Kidney epithelial cell (primary cell): ENCODE results near the gene SEC61G. TPM values are rescaled to one million over a fixed set of nuclear protein-coding genes. Genes with fewer than 3 reads are reported as not detected.

Experiments used
- DNase-seq: peaks from one replicate; pipeline ENCODE4 v3.0.0-alpha.2; 2010; ENCODE audit warnings: low read depth
- H3K27me3 ChIP-seq: 2 replicates; pipeline ENCODE4 v1.6.0; 2011; ENCODE audit warnings: low read length; ENCODE audit not compliant: control insufficient read depth, insufficient read depth
- H3K36me3 ChIP-seq: 2 replicates; pipeline ENCODE4 v1.5.1; 2011; ENCODE audit warnings: low read length; ENCODE audit not compliant: control insufficient read depth, insufficient read depth
- H3K4me3 ChIP-seq: 2 replicates; pipeline ENCODE4 v1.5.1; 2011; ENCODE audit warnings: low read depth, mild to moderate bottlenecking, control low read depth, low read length
- total RNA-seq: library from RNA; depleted of rRNA; stranded (reverse); fragments of >200 nt; gene quantifications from 2 replicates; pipeline ENCODE4 v1.2.3, GENCODE V29; 2015
- TF ChIP-seq, protein P1 (sequence below): IDR thresholded peaks from 2 replicates; pipeline ENCODE4 v1.5.1; 2011; ENCODE audit warnings: mild to moderate bottlenecking, moderate library complexity, low read length, control low read depth, inconsistent platforms; ENCODE audit not compliant: insufficient read depth, poor library complexity, severe bottlenecking

The SEC61G gene
- total RNA-seq, 1 donor from 2014 or later, result 563 TPM

DNA sequence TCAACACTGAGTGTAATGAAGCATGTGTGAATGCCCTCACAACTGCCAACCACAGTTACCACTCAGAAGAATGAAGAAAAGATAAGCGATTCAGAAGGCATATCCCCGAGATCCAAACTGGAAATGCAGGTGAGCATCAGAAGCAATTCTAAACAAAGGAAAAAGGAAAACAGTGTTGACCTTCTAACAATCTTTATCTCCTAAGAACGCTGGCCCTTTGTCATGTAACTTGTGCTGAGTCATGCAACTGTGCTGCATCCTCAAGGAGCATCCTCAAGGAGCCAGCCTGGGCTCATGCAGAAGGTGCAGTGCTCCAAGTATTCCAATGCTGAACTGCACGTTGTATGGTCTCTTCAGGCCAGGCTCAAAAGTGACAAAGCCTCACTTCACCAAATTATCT lies 30.6 kb downstream of the SEC61G start:
- no peak overlapping the region for H3K4me3 ChIP-seq
- H3K27me3 ChIP-seq, result no peaks in the 10 kb centered on the region
- DNase-seq, result no peak
- H3K36me3 ChIP-seq, result no peaks in the 10 kb centered on the region
- TF ChIP-seq, protein P1, sequence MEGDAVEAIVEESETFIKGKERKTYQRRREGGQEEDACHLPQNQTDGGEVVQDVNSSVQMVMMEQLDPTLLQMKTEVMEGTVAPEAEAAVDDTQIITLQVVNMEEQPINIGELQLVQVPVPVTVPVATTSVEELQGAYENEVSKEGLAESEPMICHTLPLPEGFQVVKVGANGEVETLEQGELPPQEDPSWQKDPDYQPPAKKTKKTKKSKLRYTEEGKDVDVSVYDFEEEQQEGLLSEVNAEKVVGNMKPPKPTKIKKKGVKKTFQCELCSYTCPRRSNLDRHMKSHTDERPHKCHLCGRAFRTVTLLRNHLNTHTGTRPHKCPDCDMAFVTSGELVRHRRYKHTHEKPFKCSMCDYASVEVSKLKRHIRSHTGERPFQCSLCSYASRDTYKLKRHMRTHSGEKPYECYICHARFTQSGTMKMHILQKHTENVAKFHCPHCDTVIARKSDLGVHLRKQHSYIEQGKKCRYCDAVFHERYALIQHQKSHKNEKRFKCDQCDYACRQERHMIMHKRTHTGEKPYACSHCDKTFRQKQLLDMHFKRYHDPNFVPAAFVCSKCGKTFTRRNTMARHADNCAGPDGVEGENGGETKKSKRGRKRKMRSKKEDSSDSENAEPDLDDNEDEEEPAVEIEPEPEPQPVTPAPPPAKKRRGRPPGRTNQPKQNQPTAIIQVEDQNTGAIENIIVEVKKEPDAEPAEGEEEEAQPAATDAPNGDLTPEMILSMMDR, result no peak

DNA sequence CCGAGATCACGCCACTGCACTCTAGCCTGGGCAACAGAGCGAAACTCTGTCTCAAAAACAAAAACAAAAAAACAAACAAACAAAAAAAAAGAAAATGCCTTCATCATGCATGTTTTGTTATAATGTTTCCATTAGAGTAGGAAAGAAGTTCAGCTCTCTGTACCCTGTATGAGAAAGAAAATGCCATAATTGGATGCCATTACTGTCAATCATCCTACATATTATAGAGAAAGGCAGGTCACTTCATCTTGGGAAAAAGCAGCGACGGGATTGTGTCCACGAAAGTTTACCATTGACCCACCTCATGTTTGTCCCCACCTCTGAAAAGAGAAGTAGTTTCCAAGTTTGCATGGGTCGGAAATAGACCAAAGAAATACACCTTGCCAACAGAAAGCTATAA lies 33.8 kb downstream of the SEC61G start:
- Histone ChIP-seq H3K36me3 (no peaks in the 10 kb centered on the region), H3K4me3 (no peak overlapping the region), H3K27me3 (peaks cover 2% of the 10 kb centered on the region)
- DNase-seq, result no peak
- TF ChIP-seq, protein P1, result no peak

DNA sequence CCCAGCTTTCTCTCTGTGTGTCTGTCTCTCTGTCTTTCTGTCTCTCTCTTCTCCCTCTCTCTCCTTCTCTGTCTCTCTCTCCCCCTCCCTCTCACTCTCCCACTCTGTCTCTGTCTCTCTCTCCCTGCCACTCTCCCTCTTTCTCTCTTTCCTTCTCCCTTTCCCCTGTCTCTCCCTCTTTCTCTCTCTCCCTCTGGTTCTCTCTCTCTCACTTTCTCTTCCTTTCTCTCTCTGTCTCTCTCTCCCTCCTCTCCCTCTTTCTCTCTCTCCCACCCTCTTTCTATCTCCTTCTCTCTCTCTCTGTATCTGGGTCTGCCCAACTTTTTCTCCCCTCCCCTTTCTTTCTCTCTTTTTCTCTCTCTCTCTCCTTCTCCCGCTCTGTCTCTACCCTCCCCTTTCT lies 36.5 kb downstream of the SEC61G start:
- H3K4me3 ChIP-seq, result no peak overlapping the region
- no peaks in the 10 kb centered on the region for H3K36me3 ChIP-seq
- peaks cover 2% of the 10 kb centered on the region for H3K27me3 ChIP-seq
- no peak for DNase-seq
- TF ChIP-seq, protein P1, result no peak

DNA sequence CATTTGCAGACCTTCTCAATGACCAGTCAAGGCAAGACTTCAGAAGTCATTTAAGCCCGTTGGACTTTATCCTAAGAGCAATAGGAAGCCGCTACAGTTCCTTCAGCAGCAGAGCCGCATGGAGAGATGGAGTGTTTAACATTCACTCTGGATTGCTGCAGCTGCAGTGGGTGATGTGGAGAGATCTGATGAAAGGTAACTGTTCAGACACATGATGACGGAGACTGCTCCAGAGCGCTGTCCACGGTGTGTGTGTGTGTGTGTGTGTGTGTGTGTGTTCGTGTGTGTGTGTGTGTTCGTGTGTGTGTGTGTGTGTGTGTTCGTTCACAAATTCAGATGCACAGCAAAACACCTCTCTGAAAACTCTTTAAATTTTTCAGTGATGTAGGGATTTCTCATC lies 37.0 kb downstream of the SEC61G start:
- H3K27me3 ChIP-seq, result peaks cover 2% of the 10 kb centered on the region
- H3K4me3 ChIP-seq, result no peak overlapping the region
- no peaks in the 10 kb centered on the region for H3K36me3 ChIP-seq
- DNase-seq, result no peak
- TF ChIP-seq, protein P1, result no peak

DNA sequence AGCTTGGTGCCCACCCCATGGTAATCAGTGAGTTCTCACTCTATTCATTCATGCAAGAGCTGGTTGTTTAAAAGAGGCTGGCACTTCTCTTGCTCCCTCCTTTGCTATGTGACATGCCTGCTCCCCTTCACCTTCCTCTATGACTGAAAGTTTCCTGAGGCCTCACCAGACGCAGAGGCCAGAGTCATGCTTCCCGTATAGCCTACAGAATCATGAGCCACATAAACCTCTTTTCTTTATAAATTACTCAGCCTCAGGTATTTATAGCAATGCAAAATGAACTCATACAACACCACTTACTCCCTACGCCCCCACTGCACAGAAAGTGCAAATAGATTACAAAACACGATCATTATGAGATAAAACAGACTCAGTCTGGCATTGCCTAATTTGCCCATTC lies 39.0 kb downstream of the SEC61G start:
- H3K4me3 ChIP-seq, result no peak overlapping the region
- TF ChIP-seq, protein P1, result no peak
- H3K27me3 ChIP-seq, result peaks cover 2% of the 10 kb centered on the region
- DNase-seq, result no peak
- H3K36me3 ChIP-seq, result no peaks in the 10 kb centered on the region

DNA sequence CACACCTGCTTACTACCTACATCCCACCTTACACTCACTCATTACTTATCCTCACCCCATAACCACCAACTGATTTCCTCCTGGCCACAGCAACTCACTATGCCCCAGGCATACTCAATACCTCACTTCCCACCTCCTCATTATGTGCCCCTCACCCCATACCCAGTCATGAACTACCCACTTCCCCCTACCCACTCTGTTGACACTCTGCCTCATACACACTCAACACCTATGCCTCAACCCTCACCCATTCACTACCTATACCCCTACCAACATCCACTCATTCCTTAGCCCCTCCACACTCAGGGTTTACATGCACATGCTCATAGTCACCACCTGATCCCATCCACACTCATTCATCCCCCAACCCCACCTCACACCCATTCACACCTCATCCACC lies 39.6 kb downstream of the SEC61G start:
- no peak overlapping the region for H3K4me3 ChIP-seq
- TF ChIP-seq, protein P1, result no peak
- no peak for DNase-seq
- peaks cover 2% of the 10 kb centered on the region for H3K27me3 ChIP-seq
- no peaks in the 10 kb centered on the region for H3K36me3 ChIP-seq
